ENCODE measurements around the gene SLC29A1. TPM values are rescaled to one million over a fixed set of nuclear protein-coding genes. Genes with fewer than 3 reads are reported as not detected.
"Not testable (repeated sequence)": the region's sequence is repeated elsewhere in the genome, so short reads cannot be mapped to it uniquely, and the experiment has no call there.

The SLC29A1 gene
- total RNA-seq, result 10 to 100 TPM; 38.5 to 46.9 TPM

DNA sequence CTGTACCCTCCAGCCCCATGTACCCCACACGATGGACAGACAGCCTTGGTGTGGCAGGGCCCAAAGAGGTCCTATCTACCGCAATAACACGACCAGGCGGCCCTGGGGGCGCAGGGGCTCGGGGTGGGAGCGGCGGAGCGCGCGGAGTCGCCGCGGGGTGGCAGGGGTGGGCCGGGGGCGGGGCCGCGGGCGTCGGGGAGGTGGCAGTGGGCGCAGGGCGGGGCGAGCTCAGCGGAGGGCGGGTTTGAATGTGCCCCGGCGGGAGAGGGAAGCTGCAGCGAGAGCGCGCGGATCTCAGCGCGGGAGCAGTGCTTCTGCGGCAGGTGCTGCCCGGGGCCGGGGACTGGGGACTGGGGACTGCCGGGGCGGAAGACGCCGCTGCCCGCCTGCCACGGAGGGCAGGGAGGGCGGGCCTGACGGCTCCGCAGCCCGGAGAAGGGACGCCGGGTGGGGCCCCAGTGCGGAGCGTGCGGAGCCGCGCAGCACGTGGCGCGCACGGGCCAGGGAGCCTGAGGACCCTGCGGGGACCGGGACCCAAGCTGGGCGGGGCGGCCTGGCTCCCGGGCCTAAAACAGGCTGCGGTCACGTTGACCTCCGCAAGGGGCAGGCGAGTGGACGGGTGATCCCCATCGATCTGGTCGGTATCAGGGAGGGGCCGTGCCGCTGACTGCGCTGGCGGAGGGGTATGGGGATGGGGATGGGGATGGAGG, at the start of gene SLC29A1:
TSS of gene SLC29A1 (plus strand) at position 277 of the 710 bp plus-strand sequence. CDS start 3,719 bp downstream, outside the sequence.
- Mint-ChIP-seq H3K27me3 (peaks cover 5% of the 10 kb centered on the region), H3K27ac (peak within 1 kb of the TSS; percentile 83), H3K9me3 (no peaks in the 10 kb centered on the region), H3K36me3 (ENCODE audit: low read depth) (no peaks in the 10 kb centered on the region), H3K4me1 (peaks cover 43% of the 10 kb centered on the region), H3K4me3 (peak within 1 kb of the TSS; percentile 74)
- ChIA-PET CTCF (interaction anchor here (0.7 to 2.5 kb wide), 6 partner anchors 11 to 48 kb away, joined by 3 to 14 read pairs (median 4); partner anchors contain the start of gene SLC35B2), POLR2A (interaction anchor here (1.0 kb wide), 1 partner anchor 23 kb away, joined by 5 read pairs; the partner anchor contains the start of gene HSP90AB1)
- peak; percentile 87 for DNase-seq

DNA sequence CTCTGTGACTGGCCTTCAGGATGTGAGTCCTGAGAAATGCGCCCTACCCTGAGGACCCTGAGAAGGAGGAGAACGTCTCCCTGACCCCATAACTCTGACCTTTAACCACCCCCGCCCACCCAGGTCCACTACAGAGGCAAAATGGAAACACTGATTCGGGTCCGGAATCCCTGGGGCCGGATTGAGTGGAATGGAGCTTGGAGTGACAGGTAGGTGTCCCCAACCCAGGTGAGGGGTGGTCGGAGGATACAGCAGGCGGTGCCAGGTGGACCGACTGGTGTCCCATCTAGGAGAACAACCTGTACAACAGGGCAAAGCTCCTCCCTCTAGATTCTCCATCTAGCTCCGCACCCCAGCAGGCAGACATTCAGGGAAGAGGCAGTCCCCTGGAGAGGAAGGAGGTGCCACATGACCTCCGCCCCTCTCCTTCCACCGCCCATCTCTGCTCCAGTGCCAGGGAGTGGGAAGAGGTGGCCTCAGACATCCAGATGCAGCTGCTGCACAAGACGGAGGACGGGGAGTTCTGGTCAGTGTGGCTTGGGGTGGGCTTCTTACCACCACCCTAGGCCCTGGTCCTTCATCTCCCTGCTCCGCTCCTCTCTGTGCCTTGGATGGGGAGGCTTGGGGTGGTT, 47.1 kb upstream of the SLC29A1 start:
- ChIA-PET POLR2A (no interaction called here), CTCF (interaction anchor here (0.9 to 2.0 kb wide), 3 partner anchors 14 to 35 kb away, joined by 3 to 7 read pairs (median 3); no protein-coding TSS in a partner anchor)
- Mint-ChIP-seq H3K27me3 (no peaks in the 10 kb centered on the region), H3K9me3 (no peaks in the 10 kb centered on the region), H3K36me3 (ENCODE audit: low read depth) (no peaks in the 10 kb centered on the region), H3K4me1 (peaks cover 24% of the 10 kb centered on the region), H3K4me3 (no peak overlapping the region), H3K27ac (no peak overlapping the region)
- no peak for DNase-seq

DNA sequence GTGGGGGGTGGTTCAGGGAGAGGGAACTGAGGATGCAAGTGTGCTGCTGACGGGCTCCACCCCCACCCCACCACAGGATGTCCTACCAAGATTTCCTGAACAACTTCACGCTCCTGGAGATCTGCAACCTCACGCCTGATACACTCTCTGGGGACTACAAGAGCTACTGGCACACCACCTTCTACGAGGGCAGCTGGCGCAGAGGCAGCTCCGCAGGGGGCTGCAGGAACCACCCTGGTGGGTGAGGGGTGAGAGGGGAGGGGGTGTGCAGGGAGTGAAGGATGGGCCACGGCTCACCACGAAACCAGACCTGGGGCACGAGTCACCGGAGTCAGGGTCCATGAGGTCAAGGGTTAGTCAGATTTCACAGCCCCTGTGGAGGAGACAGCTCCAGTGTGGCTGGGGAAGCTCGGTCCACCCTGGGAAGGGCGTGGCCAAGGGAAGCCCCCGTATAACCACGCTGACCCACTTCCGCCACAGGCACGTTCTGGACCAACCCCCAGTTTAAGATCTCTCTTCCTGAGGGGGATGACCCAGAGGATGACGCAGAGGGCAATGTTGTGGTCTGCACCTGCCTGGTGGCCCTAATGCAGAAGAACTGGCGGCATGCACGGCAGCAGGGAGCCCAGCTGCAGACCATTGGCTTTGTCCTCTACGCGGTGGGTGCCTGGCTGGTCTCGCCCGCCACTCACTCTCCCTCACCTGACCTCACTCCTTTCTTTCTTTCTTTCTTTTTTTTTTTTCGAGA, 46.5 kb upstream of the SLC29A1 start:
- Mint-ChIP-seq H3K27me3 (no peaks in the 10 kb centered on the region), H3K4me1 (peaks cover 19% of the 10 kb centered on the region), H3K27ac (no peak overlapping the region), H3K36me3 (ENCODE audit: low read depth) (no peaks in the 10 kb centered on the region), H3K4me3 (no peak overlapping the region), H3K9me3 (no peaks in the 10 kb centered on the region)
- POLR2A ChIA-PET, result interaction anchor here (0.6 kb wide), 2 partner anchors 163 to 289 kb away, joined by 3 to 4 read pairs; no protein-coding TSS in a partner anchor
- DNase-seq, result no peak
- CTCF ChIA-PET, result interaction anchor here (0.9 to 2.0 kb wide), 3 partner anchors 13 to 34 kb away, joined by 3 to 7 read pairs (median 3); no protein-coding TSS in a partner anchor

DNA sequence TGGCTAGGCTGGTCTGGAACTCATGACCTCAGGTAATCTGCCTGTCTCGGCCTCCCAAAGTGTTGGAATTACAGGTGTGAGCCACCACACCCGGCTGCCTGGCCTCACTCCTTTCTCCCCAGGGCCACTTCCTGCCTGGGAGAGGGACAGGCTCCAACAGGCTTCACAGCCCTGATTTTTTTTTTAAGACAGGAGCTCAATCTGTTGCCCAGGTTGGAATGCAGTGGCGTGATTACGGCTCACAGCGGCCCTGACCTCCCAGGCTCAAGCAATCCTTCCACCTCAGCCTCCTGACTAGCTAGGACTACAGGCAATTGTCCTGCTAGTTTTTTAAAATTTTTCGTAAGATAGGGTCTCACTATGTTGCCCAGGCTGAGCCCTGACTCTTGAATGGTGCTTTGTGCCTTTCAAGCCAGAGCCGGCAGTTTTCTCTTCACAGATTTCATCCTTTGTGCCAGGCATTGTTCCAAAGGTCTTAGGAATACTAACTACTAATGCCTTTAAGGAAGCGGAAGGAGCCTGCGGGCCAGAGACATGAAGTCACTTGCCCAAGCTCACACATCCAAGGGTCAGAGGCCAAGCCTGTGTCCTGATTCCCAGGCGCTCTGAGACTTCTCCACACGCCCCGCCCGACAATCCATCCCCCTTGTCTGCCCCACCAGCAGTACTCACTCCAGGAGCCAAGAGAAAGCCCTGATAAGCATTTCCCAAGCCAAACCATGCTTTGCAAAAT, 45.5 kb upstream of the SLC29A1 start:
- CTCF ChIA-PET, result interaction anchor here (1.1 to 1.5 kb wide), 3 partner anchors 9 to 15 kb away, joined by 3 to 5 read pairs (median 4); no protein-coding TSS in a partner anchor
- Mint-ChIP-seq H3K9me3 (no peaks in the 10 kb centered on the region), H3K4me1 (peaks cover 9% of the 10 kb centered on the region), H3K4me3 (no peak overlapping the region), H3K36me3 (ENCODE audit: low read depth) (no peaks in the 10 kb centered on the region), H3K27me3 (no peaks in the 10 kb centered on the region), H3K27ac (no peak overlapping the region)
- DNase-seq, result no peak
- POLR2A ChIA-PET, result interaction anchor here (0.6 kb wide), 1 partner anchor 288 kb away, joined by 4 read pairs; no protein-coding TSS in a partner anchor

DNA sequence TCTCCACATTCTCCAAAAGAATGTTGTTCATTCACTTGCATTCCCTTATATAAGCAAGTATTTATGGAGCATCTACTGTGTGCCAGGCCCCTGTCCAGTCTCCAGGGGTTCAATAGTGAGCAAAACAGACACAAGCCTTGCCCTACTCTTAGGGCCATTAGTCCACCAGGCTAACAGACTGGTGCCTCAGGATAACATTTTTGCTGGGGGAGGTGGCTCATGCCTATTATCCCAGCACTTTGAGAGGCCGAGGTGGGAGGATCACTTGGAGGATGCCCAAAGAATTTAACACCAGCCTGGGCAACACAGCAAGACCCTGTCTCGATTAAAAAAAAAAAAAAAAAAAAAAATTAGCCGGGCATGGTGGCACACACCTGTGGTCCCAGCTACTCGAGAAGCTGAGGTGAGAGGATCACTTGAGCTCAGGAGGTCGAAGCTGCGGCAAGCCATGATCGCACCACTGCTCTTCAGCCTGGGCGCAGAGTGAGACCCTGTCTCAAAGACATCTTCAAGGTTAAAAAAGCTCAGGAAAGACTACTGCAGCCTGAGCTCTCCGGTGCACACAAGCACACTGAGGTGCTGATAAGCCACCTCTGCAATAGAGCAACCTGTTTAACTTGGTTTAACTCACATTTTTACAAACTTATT, 44.8 kb upstream of the SLC29A1 start:
- POLR2A ChIA-PET, result no interaction called here
- no peaks in the 10 kb centered on the region for H3K36me3 Mint-ChIP-seq (ENCODE audit: low read depth)

DNA sequence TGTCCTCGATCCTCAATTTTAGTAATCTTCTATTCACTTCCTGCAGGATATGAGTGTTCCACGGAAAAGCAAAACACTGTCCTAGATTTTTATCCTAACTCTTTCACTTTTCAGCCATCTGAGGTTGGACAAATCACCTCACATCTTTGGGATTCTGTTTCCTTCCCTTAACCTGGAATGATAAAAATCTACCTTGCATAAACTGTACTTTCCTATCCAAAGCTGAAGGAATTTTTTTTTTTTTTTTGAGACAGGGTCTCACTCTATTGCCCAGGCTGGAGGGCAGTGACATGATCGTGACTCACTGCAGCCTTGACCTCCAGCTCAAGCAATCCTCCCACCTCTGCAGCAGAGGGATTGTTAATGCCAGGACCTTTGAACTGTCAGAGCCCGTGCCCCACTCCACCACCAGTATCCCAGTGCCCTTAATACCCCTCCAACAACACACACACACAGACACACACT, 44.3 kb upstream of the SLC29A1 start:
- H3K4me3 Mint-ChIP-seq, result no peak overlapping the region
- H3K27me3 Mint-ChIP-seq, result no peaks in the 10 kb centered on the region
- no peak overlapping the region for H3K27ac Mint-ChIP-seq
- DNase-seq, result no peak
- H3K36me3 Mint-ChIP-seq (ENCODE audit: low read depth), result no peaks in the 10 kb centered on the region
- peaks cover 9% of the 10 kb centered on the region for H3K4me1 Mint-ChIP-seq
- ChIA-PET CTCF (interaction anchor here (1.0 to 1.3 kb wide), 2 partner anchors 10 to 78 kb away, joined by 3 to 4 read pairs; partner anchors contain the start of gene SLC35B2), POLR2A (no interaction called here)
- H3K9me3 Mint-ChIP-seq, result no peaks in the 10 kb centered on the region

More for the DNA sequence above, 44.8 kb upstream of the SLC29A1 start:
- peaks cover 9% of the 10 kb centered on the region for H3K4me1 Mint-ChIP-seq
- H3K27me3 Mint-ChIP-seq, result no peaks in the 10 kb centered on the region
- H3K4me3 Mint-ChIP-seq, result no peak overlapping the region
- no peaks in the 10 kb centered on the region for H3K9me3 Mint-ChIP-seq
- CTCF ChIA-PET, result interaction anchor here (1.0 to 1.5 kb wide), 4 partner anchors 10 to 79 kb away, joined by 3 to 5 read pairs (median 4); partner anchors contain the start of gene SLC35B2
- H3K27ac Mint-ChIP-seq, result no peak overlapping the region
- DNase-seq, result no peak

DNA sequence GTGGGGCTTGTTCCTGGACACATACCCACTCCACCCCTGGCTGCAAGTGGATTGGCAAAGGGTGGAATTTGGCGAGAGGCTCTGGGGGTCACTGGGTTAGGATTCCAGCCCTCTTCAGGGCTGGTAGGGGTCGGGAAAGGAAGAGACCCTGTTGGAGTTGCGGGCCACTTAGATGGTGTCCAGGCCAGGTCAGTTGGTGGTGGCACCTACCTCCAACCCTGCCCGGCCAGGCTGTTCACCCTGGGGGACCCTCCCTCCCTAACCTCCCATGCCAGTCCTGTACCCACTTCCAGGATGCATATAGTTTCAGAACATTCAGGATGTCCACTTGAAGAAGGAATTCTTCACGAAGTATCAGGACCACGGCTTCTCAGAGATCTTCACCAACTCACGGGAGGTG, 43.7 kb upstream of the SLC29A1 start:
- no peak for DNase-seq
- Mint-ChIP-seq H3K4me1 (peaks cover 9% of the 10 kb centered on the region), H3K27ac (no peak overlapping the region), H3K27me3 (no peaks in the 10 kb centered on the region), H3K36me3 (ENCODE audit: low read depth) (no peaks in the 10 kb centered on the region), H3K4me3 (no peak overlapping the region), H3K9me3 (no peaks in the 10 kb centered on the region)
- ChIA-PET CTCF (interaction anchor here (1.0 to 1.3 kb wide), 3 partner anchors 10 to 77 kb away, joined by 3 to 4 read pairs (median 3); partner anchors contain the start of gene SLC35B2), POLR2A (no interaction called here)

DNA sequence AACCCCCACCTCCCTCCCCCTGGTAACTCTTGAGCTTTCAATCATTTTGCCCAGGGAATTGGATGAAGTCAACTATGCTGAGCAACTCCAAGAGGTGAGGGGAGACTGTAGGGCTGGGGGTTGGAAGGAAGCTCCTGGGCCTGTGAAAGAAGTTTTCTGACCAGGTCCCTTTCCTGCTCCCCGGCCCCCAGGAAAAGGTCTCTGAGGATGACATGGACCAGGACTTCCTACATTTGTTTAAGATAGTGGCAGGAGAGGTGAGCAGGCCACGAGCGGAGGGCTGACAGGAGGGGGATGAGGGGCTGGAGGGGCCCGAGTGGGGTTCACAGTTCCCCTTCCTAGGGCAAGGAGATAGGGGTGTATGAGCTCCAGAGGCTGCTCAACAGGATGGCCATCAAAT, 43.0 kb upstream of the SLC29A1 start:
- POLR2A ChIA-PET, result no interaction called here
- H3K4me1 Mint-ChIP-seq, result peaks cover 11% of the 10 kb centered on the region

DNA sequence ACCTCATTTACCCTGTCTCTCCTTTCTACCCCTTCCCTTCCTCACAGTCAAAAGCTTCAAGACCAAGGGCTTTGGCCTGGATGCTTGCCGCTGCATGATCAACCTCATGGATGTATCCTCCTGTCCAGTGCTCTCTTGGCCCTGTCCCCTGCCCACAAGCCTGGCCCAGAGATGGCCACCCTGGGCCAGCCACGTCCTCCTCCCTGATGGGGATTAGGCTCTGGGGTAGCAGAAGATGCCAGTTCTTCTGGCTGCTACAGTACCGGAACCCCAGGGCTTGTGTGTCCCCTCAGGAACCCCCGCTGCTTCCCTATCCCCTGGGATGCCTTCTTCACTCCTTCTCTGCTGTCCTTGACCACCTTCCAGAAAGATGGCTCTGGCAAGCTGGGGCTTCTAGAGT, 42.5 kb upstream of the SLC29A1 start:
- H3K9me3 Mint-ChIP-seq, result no peaks in the 10 kb centered on the region
- ChIA-PET CTCF (interaction anchor here (1.0 to 1.2 kb wide), 2 partner anchors 12 to 158 kb away, joined by 3 read pairs; no protein-coding TSS in a partner anchor), POLR2A (no interaction called here)
- no peak overlapping the region for H3K27ac Mint-ChIP-seq
- H3K4me1 Mint-ChIP-seq, result peaks cover 14% of the 10 kb centered on the region
- H3K36me3 Mint-ChIP-seq (ENCODE audit: low read depth), result no peaks in the 10 kb centered on the region
- H3K27me3 Mint-ChIP-seq, result no peaks in the 10 kb centered on the region
- no peak overlapping the region for H3K4me3 Mint-ChIP-seq
- no peak for DNase-seq

More for the DNA sequence above, 43.0 kb upstream of the SLC29A1 start:
- H3K27ac Mint-ChIP-seq, result no peak overlapping the region
- H3K27me3 Mint-ChIP-seq, result no peaks in the 10 kb centered on the region
- H3K36me3 Mint-ChIP-seq (ENCODE audit: low read depth), result no peaks in the 10 kb centered on the region
- CTCF ChIA-PET, result interaction anchor here (0.6 to 1.2 kb wide), 4 partner anchors 13 to 1419 kb away, joined by 3 read pairs; no protein-coding TSS in a partner anchor
- no peak for DNase-seq
- no peaks in the 10 kb centered on the region for H3K9me3 Mint-ChIP-seq
- no peak overlapping the region for H3K4me3 Mint-ChIP-seq

DNA sequence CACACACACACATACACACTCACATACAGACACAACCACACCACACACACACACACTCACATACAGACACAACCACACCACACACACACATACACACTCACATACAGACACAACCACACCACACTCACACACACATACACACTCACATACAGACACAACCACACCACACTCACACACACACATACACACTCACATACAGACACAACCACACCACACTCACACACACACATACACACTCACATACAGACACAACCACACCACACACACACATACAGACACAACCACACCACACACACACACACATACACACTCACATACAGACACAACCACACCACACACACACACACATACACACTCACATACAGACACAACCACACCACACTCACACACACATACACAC, 41.6 kb upstream of the SLC29A1 start:
- POLR2A ChIA-PET; H3K27ac Mint-ChIP-seq; DNase-seq; H3K27me3 Mint-ChIP-seq; H3K36me3 Mint-ChIP-seq (ENCODE audit: low read depth); H3K9me3 Mint-ChIP-seq; H3K4me3 Mint-ChIP-seq: not testable (repeated sequence)
- CTCF ChIA-PET, result interaction anchor here (0.5 to 1.4 kb wide), 2 partner anchors 24 to 42 kb away, joined by 3 to 4 read pairs; partner anchors contain the start of gene SLC29A1
- peaks cover 13% of the 10 kb centered on the region for H3K4me1 Mint-ChIP-seq

DNA sequence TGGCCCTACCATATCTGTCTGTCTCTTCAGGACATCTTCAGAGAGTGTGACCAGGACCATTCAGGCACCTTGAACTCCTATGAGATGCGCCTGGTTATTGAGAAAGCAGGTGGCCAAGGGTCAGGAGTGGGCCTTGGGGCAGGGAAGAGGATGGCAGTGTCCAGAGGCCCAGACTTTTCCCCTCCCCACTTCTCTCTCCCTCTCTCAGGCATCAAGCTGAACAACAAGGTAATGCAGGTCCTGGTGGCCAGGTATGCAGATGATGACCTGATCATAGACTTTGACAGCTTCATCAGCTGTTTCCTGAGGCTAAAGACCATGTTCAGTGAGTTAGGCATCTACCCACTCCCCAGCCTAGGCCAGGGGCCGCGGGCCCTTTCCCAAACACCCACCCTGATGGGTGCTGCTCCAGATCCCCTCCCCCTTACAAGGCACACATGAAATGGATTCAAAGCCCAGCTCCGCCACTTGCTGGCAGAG, 40.4 kb upstream of the SLC29A1 start:
- CTCF ChIA-PET, result interaction anchor here (1.4 kb wide), 1 partner anchor 23 kb away, joined by 4 read pairs; no protein-coding TSS in a partner anchor

More for the DNA sequence above, 40.4 kb upstream of the SLC29A1 start:
- Mint-ChIP-seq H3K4me1 (peaks cover 9% of the 10 kb centered on the region), H3K27ac (no peak overlapping the region), H3K27me3 (no peaks in the 10 kb centered on the region), H3K4me3 (no peak overlapping the region), H3K36me3 (ENCODE audit: low read depth) (no peaks in the 10 kb centered on the region), H3K9me3 (no peaks in the 10 kb centered on the region)
- POLR2A ChIA-PET, result no interaction called here
- DNase-seq, result no peak

Measured in activated CD4-positive, alpha-beta T cell treated with anti-CD3 and anti-CD28 coated beads, Interleukin-2, amount 10 ng/mL, durations not matched to agents 7 days and 5 days (primary cell).